SH-SY5Y (cell line): ENCODE results near the gene AGER.

Source experiments
- GATA2 ChIP-seq: IDR thresholded peaks from 2 replicates; pipeline ENCODE4 v1.6.1; 2011; ENCODE audit warnings: mild to moderate bottlenecking, low read depth, low read length
- GATA3 ChIP-seq: IDR thresholded peaks from 2 replicates; pipeline ENCODE4 v1.6.1; 2011; ENCODE audit warnings: low read depth, mild to moderate bottlenecking, low read length, moderate library complexity

- TF ChIP-seq GATA3 (no peak), GATA2 (no peak)
These were observed 24.9 kb upstream of the AGER start for GRCh38 chr6:32208996-32209395.
